Mesothelial cell of epicardium (in vitro differentiated cells): ENCODE measurements around the gene PYGM. TPM values are rescaled to one million over a fixed set of nuclear protein-coding genes. Genes with fewer than 3 reads are reported as not detected.

ENCODE experiments used
- DNase-seq, 2 experiments: peaks; one replicate each; pipeline ENCODE4 v3.0.0; 2021; ENCODE audit warnings: low spot score in 2 of 2; ENCODE audit not compliant: unreplicated experiment in 2 of 2
- H3K27ac Mint-ChIP-seq: 2 replicates; pipeline ENCODE4 v1.8.0; 2021; ENCODE audit warnings: mixed read lengths
- H3K27me3 Mint-ChIP-seq: 2 replicates; pipeline ENCODE4 v1.8.0; 2021; ENCODE audit warnings: low read depth, mixed read lengths
- H3K36me3 Mint-ChIP-seq: 2 replicates; pipeline ENCODE4 v1.8.0; 2021; ENCODE audit warnings: mixed read lengths
- H3K4me1 Mint-ChIP-seq: 2 replicates; pipeline ENCODE4 v1.8.0; 2021; ENCODE audit warnings: mixed read lengths
- H3K4me3 Mint-ChIP-seq: 2 replicates; pipeline ENCODE4 v1.8.0; 2021; ENCODE audit warnings: mild to moderate bottlenecking, moderate library complexity, mixed read lengths
- H3K9me3 Mint-ChIP-seq: 2 replicates; pipeline ENCODE4 v1.8.0; 2021; ENCODE audit warnings: mixed read lengths
- total RNA-seq: library from RNA; stranded (reverse); gene quantifications from 3 replicates; pipeline ENCODE4 v1.2.1, GENCODE V29; 2021
- TF ChIP-seq, protein P1 (sequence below): fragments of 200-600 bp; sonication (generic); IDR thresholded peaks from one replicate; pipeline ENCODE4 v1.5.0; 2021; ENCODE audit warnings: antibody characterized with exemption; ENCODE audit not compliant: unreplicated experiment

Gene PYGM
- total RNA-seq, 1 donor from 2014 or later: 7.6 TPM

DNA sequence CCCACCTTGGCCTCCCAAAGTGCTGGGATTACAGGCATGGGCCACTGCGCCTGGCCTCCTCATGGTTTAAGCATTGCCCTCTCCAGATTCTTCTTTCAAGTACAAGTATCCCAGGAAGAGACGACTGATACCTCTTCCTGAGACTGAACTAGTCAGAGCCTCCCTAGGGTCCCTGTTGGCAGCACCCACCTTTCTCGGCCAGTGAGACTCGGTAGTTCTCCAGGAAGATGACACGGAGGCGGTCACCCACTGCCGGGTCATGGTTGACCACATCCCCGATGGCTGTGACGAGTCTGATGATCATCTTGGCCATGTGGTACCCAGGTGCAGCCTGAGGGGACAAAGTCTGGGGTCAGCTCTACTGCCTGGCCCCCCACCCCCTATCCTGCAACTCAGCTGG lies 8.6 kb downstream of the PYGM start:
- TF ChIP-seq, protein P1, sequence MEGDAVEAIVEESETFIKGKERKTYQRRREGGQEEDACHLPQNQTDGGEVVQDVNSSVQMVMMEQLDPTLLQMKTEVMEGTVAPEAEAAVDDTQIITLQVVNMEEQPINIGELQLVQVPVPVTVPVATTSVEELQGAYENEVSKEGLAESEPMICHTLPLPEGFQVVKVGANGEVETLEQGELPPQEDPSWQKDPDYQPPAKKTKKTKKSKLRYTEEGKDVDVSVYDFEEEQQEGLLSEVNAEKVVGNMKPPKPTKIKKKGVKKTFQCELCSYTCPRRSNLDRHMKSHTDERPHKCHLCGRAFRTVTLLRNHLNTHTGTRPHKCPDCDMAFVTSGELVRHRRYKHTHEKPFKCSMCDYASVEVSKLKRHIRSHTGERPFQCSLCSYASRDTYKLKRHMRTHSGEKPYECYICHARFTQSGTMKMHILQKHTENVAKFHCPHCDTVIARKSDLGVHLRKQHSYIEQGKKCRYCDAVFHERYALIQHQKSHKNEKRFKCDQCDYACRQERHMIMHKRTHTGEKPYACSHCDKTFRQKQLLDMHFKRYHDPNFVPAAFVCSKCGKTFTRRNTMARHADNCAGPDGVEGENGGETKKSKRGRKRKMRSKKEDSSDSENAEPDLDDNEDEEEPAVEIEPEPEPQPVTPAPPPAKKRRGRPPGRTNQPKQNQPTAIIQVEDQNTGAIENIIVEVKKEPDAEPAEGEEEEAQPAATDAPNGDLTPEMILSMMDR: no peak
- H3K4me3 Mint-ChIP-seq: no peak overlapping the region
- DNase-seq: no peak
- H3K4me1 Mint-ChIP-seq: peaks cover 5% of the 10 kb centered on the region
- H3K27ac Mint-ChIP-seq: no peak overlapping the region
- H3K9me3 Mint-ChIP-seq: no peaks in the 10 kb centered on the region
- peaks cover 10% of the 10 kb centered on the region for H3K27me3 Mint-ChIP-seq
- no peaks in the 10 kb centered on the region for H3K36me3 Mint-ChIP-seq

- TF ChIP-seq, protein P1: no peak
- Mint-ChIP-seq H3K4me1 (peaks cover 5% of the 10 kb centered on the region), H3K4me3 (no peak overlapping the region), H3K36me3 (no peaks in the 10 kb centered on the region), H3K27me3 (peaks cover 15% of the 10 kb centered on the region), H3K27ac (no peak overlapping the region), H3K9me3 (no peaks in the 10 kb centered on the region)
- DNase-seq: no peak
These were observed 9.3 kb downstream of the PYGM start for GRCh38 chr11:64750361-64751054.

GRCh38 chr11:64747961-64748665 lies 11.7 kb downstream of the PYGM start:
- peak overlapping the region; percentile 28 for H3K27ac Mint-ChIP-seq
- TF ChIP-seq, protein P1: no peak
- no peaks in the 10 kb centered on the region for H3K36me3 Mint-ChIP-seq
- H3K4me3 Mint-ChIP-seq: no peak overlapping the region
- H3K4me1 Mint-ChIP-seq: peaks cover 17% of the 10 kb centered on the region
- peaks cover 30% of the 10 kb centered on the region for H3K27me3 Mint-ChIP-seq
- no peaks in the 10 kb centered on the region for H3K9me3 Mint-ChIP-seq
- no peak for DNase-seq

- Mint-ChIP-seq H3K27ac (no peak overlapping the region), H3K9me3 (no peaks in the 10 kb centered on the region), H3K4me1 (peaks cover 21% of the 10 kb centered on the region), H3K27me3 (peaks cover 42% of the 10 kb centered on the region), H3K36me3 (no peaks in the 10 kb centered on the region), H3K4me3 (peak overlapping the region; percentile 30)
- DNase-seq: no peak
- TF ChIP-seq, protein P1: no peak
These were observed 13.3 kb downstream of the PYGM start for GRCh38 chr11:64746486-64746885.

GRCh38 chr11:64745521-64746328 lies 14.0 kb downstream of the PYGM start:
- Mint-ChIP-seq H3K27ac (no peak overlapping the region), H3K27me3 (peaks cover 50% of the 10 kb centered on the region), H3K4me3 (peak overlapping the region; percentile 70), H3K9me3 (no peaks in the 10 kb centered on the region), H3K4me1 (peaks cover 21% of the 10 kb centered on the region), H3K36me3 (no peaks in the 10 kb centered on the region)
- no peak for DNase-seq
- TF ChIP-seq, protein P1: no peak
